SK-N-SH (cell line): Measurements from ENCODE around the gene ANKRD16.

Experiments used
- ELF1 ChIP-seq: IDR thresholded peaks from 2 replicates; pipeline ENCODE4 v1.4.0; 2012
- EZH2phosphoT487 ChIP-seq: fragments of 200-600 bp; sonication (generic); IDR thresholded peaks from 2 replicates; pipeline ENCODE4 v1.6.1; 2017; ENCODE audit warnings: low read depth, mixed run types, mild to moderate bottlenecking, antibody characterized with exemption, moderate library complexity, borderline replicate concordance
- GABPA ChIP-seq: IDR thresholded peaks from 2 replicates; pipeline ENCODE4 v1.4.0; 2012; ENCODE audit warnings: low read depth, mild to moderate bottlenecking
- NRF1 ChIP-seq: IDR thresholded peaks from 2 replicates; pipeline ENCODE4 v1.6.1; 2012; ENCODE audit warnings: low read depth, mild to moderate bottlenecking, low read length
- POLR2AphosphoS5 ChIP-seq: IDR thresholded peaks from 2 replicates; pipeline ENCODE4 v1.6.1; 2012; ENCODE audit warnings: low read depth, low read length
- RAD21 ChIP-seq: IDR thresholded peaks from 2 replicates; pipeline ENCODE4 v1.6.1; 2012; ENCODE audit warnings: mild to moderate bottlenecking, low read length
- RXRA ChIP-seq: IDR thresholded peaks from 2 replicates; pipeline ENCODE4 v1.4.0; 2012; ENCODE audit warnings: low read depth, mild to moderate bottlenecking, borderline replicate concordance
- TAF1 ChIP-seq: IDR thresholded peaks from 2 replicates; pipeline ENCODE4 v1.6.1; 2012; ENCODE audit warnings: low read depth, mild to moderate bottlenecking, low read length, moderate library complexity, borderline replicate concordance
- YY1 ChIP-seq: IDR thresholded peaks from 2 replicates; pipeline ENCODE4 v1.4.0; 2012; ENCODE audit warnings: low read depth, mild to moderate bottlenecking
- TF ChIP-seq, protein P1 (sequence below): fragments of 150-350 bp; IDR thresholded peaks from 2 replicates; pipeline ENCODE4 v1.6.1; 2016; ENCODE audit warnings: mild to moderate bottlenecking, low read depth, low read length
- TF ChIP-seq, protein P2 (sequence below): fragments of 200-600 bp; sonication (generic); IDR thresholded peaks from 2 replicates; pipeline ENCODE4 v1.6.1; 2017; ENCODE audit warnings: antibody characterized with exemption, mild to moderate bottlenecking, moderate library complexity
- TF ChIP-seq, protein P3 (sequence below): IDR thresholded peaks from 2 replicates; pipeline ENCODE4 v1.4.0; 2012; ENCODE audit warnings: low read depth, borderline replicate concordance
- TF ChIP-seq, protein P4 (sequence below): IDR thresholded peaks from 2 replicates; pipeline ENCODE4; 2012

DNA sequence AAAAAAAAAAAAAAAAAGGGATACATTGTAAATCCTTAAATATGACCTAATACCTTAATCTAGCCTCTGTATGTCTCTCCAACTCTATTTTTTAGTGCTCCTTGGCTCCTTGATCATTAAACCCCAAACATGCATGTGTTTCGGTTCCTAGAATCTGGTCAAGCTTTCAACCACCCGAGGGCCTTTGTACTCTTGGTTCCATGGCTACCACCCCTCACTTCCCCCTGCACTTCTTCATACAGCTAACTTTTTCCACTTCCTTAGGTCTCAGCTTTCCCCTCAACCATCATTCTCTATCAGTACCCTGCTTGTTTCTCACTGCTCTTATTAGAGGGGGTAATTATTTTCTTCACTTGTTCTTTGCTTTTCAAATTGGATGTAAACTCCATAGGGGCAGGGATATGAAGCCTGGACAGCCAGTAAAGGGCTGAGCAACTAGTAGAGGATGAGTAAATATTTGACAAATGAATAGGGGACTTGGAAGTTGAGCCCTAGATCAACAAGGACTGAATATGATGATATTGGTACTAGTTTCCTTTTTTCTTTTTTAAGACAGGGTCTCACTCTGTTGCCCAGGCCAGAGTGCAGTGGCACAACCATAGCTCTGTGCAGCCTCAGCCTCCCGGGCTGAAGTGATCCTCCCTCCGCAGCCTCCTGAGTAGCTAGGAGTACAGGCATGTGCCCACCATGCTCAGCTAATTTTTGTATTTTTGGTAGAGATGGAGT, 72.2 kb downstream of the ANKRD16 start:
- TF ChIP-seq, protein P1, sequence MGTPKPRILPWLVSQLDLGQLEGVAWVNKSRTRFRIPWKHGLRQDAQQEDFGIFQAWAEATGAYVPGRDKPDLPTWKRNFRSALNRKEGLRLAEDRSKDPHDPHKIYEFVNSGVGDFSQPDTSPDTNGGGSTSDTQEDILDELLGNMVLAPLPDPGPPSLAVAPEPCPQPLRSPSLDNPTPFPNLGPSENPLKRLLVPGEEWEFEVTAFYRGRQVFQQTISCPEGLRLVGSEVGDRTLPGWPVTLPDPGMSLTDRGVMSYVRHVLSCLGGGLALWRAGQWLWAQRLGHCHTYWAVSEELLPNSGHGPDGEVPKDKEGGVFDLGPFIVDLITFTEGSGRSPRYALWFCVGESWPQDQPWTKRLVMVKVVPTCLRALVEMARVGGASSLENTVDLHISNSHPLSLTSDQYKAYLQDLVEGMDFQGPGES, result no peak
- TF ChIP-seq, protein P2, sequence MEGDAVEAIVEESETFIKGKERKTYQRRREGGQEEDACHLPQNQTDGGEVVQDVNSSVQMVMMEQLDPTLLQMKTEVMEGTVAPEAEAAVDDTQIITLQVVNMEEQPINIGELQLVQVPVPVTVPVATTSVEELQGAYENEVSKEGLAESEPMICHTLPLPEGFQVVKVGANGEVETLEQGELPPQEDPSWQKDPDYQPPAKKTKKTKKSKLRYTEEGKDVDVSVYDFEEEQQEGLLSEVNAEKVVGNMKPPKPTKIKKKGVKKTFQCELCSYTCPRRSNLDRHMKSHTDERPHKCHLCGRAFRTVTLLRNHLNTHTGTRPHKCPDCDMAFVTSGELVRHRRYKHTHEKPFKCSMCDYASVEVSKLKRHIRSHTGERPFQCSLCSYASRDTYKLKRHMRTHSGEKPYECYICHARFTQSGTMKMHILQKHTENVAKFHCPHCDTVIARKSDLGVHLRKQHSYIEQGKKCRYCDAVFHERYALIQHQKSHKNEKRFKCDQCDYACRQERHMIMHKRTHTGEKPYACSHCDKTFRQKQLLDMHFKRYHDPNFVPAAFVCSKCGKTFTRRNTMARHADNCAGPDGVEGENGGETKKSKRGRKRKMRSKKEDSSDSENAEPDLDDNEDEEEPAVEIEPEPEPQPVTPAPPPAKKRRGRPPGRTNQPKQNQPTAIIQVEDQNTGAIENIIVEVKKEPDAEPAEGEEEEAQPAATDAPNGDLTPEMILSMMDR, result no peak
- TF ChIP-seq GABPA, result no peak
- no peak for TF ChIP-seq NRF1
- no peak for TF ChIP-seq TAF1
- TF ChIP-seq RXRA, result no peak
- TF ChIP-seq POLR2AphosphoS5, result no peak
- TF ChIP-seq, protein P3, sequence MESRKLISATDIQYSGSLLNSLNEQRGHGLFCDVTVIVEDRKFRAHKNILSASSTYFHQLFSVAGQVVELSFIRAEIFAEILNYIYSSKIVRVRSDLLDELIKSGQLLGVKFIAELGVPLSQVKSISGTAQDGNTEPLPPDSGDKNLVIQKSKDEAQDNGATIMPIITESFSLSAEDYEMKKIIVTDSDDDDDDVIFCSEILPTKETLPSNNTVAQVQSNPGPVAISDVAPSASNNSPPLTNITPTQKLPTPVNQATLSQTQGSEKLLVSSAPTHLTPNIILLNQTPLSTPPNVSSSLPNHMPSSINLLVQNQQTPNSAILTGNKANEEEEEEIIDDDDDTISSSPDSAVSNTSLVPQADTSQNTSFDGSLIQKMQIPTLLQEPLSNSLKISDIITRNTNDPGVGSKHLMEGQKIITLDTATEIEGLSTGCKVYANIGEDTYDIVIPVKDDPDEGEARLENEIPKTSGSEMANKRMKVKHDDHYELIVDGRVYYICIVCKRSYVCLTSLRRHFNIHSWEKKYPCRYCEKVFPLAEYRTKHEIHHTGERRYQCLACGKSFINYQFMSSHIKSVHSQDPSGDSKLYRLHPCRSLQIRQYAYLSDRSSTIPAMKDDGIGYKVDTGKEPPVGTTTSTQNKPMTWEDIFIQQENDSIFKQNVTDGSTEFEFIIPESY, result no peak
- TF ChIP-seq EZH2phosphoT487, result no peak
- TF ChIP-seq ELF1, result no peak
- TF ChIP-seq, protein P4, sequence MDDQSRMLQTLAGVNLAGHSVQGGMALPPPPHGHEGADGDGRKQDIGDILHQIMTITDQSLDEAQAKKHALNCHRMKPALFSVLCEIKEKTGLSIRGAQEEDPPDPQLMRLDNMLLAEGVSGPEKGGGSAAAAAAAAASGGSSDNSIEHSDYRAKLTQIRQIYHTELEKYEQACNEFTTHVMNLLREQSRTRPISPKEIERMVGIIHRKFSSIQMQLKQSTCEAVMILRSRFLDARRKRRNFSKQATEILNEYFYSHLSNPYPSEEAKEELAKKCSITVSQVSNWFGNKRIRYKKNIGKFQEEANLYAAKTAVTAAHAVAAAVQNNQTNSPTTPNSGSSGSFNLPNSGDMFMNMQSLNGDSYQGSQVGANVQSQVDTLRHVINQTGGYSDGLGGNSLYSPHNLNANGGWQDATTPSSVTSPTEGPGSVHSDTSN, result no peak
- no peak for TF ChIP-seq YY1
- TF ChIP-seq RAD21, result no peak
